ENCODE data around the gene NKX1-1.

DNA sequence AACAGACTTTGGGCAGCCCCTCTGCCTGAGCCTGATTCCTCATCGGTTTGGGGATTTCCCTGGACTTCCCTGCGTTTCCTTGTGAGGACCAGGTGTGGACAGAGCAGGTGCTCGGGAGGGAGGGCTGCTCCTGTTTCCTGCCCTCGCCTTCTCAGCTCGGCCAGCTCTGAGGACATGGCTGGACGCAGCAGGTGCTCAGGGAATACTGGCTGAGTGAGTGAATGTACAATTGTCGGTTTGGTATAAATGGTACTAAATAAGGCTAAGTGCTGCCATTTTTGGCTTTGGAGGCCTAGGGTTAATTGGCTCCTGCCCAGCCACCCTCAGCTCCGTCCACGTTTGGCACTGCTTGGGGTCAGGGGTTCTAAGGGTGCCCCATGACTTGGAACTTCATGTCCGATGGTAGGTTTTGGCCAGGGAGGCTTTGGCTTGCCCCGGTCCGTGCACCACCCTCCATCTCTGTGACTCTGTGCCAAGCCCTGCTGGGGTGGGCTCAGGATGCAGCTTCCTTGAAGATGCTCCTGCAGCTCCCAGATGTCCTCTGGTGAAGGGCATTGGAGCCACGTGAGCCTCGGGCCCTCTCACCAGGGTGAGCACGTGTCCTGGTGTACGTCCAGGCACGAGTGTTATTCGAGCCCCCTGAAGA, 45.0 kb upstream of the NKX1-1 start:
- TF ChIP-seq, protein P1, sequence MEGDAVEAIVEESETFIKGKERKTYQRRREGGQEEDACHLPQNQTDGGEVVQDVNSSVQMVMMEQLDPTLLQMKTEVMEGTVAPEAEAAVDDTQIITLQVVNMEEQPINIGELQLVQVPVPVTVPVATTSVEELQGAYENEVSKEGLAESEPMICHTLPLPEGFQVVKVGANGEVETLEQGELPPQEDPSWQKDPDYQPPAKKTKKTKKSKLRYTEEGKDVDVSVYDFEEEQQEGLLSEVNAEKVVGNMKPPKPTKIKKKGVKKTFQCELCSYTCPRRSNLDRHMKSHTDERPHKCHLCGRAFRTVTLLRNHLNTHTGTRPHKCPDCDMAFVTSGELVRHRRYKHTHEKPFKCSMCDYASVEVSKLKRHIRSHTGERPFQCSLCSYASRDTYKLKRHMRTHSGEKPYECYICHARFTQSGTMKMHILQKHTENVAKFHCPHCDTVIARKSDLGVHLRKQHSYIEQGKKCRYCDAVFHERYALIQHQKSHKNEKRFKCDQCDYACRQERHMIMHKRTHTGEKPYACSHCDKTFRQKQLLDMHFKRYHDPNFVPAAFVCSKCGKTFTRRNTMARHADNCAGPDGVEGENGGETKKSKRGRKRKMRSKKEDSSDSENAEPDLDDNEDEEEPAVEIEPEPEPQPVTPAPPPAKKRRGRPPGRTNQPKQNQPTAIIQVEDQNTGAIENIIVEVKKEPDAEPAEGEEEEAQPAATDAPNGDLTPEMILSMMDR (IDR thresholded peaks at IDR 0.05): no peak
- TF ChIP-seq POLR2A (IDR thresholded peaks at IDR 0.05): no peak
